ENCODE measurements around the gene SLA2. TPM values are rescaled to one million over a fixed set of nuclear protein-coding genes. Genes with fewer than 3 reads are reported as not detected.

SLA2 gene
- total and polyA plus RNA-seq, 2 of the 8 experiments (the other 6 are each of a cell fraction or from before 2014, with no cell fraction given), result 0.18 TPM; not detected in 1

- no peak overlapping the region for H2BK20ac ChIP-seq (ENCODE audit: low read length)
- H3K4me3 ChIP-seq (ENCODE audit: extremely low read depth in 1 of 4, insufficient read depth in 2 of 4, low read depth in 3 of 4, low read length in 4 of 4), result no peak overlapping the region
- no peak for TF ChIP-seq PHF8 (conservative IDR thresholded peaks at IDR 0.05; ENCODE audit: low read depth, low read length)
- no peak for TF ChIP-seq POLR2A (IDR thresholded peaks at IDR 0.05; ENCODE audit: control extremely low read depth in 1 of 2, low read depth in 2 of 2, low read length in 2 of 2)
- no peak for TF ChIP-seq ATF2 (IDR thresholded peaks at IDR 0.05; ENCODE audit: low read length)
- TF ChIP-seq SP1 (IDR thresholded peaks at IDR 0.05; ENCODE audit: low read depth, low read length), result no peak
- no peaks in the 10 kb centered on the region for H3K9me3 ChIP-seq (ENCODE audit: insufficient read depth in 2 of 2, low read depth in 1 of 2, low read length in 1 of 2)
- H3K79me2 ChIP-seq (ENCODE audit: control insufficient read depth in 1 of 2, insufficient read depth in 2 of 2, low read length in 2 of 2), result no peaks in the 10 kb centered on the region; a peak in 1 of 4 replicates
- peaks cover 0 to 12% (median 4%) of the 10 kb centered on the region in 4 experiments; a peak in 6 of 7 replicates for H3K4me1 ChIP-seq (replicated peaks in 1 of 4; ENCODE audit: control insufficient read depth in 3 of 4, insufficient read depth in 4 of 4, low read length in 3 of 4)
- DNase-seq (ENCODE audit: low read depth in 1 of 2, low spot score in 2 of 2) (no peak), FAIRE-seq (no peak)
- peaks cover 9 to 27% (median 19%) of the 10 kb centered on the region in 4 experiments; a peak in 5 of 8 replicates for H3K36me3 ChIP-seq (ENCODE audit: control insufficient read depth in 2 of 4, insufficient read depth in 4 of 4, low read length in 3 of 4)
- peaks cover 3% of the 10 kb centered on the region for H3K79me1 ChIP-seq (ENCODE audit: low read depth, low read length)
- H4K20me1 ChIP-seq (replicated peaks in 1 of 2; ENCODE audit: control insufficient read depth in 1 of 2, insufficient read depth in 2 of 2, low read length in 2 of 2), result peaks cover 0 to 2% of the 10 kb centered on the region in 2 experiments
- no peak overlapping the region for H2BK120ac ChIP-seq (replicated peaks; ENCODE audit: low read depth, low read length)
- no peak overlapping the region for H4K91ac ChIP-seq (replicated peaks; ENCODE audit: insufficient read length, low read length)
- no peaks in the 10 kb centered on the region for H3K27me3 ChIP-seq (replicated peaks in 1 of 4; ENCODE audit: control insufficient read depth in 3 of 4, extremely low read depth in 1 of 4, insufficient read depth in 3 of 4, low read length in 3 of 4)
- H3K4me2 ChIP-seq (ENCODE audit: insufficient read depth in 1 of 2, low read depth in 2 of 2, low read length in 2 of 2), result no peak overlapping the region
- H2AK5ac ChIP-seq (ENCODE audit: low read depth, low read length), result no peak overlapping the region
- no peak overlapping the region for H3K56ac ChIP-seq (replicated peaks; ENCODE audit: insufficient read length, low read depth, low read length)
- no peak overlapping the region for H3K4ac ChIP-seq (replicated peaks; ENCODE audit: insufficient read length, low read depth, low read length)
- H2AFZ ChIP-seq (ENCODE audit: low read length), result no peak overlapping the region
- 96% methylated on average over 5 of the region's 5 CpGs; no CpG with 5 or more reads in 1 of the 2 experiments for WGBS, 2 experiments (ENCODE audit: extremely low coverage in 1 of 2, insufficient coverage in 1 of 2, insufficient read length in 1 of 2, insufficient replicate concordance in 2 of 2, low coverage in 1 of 2, low lambda C conversion rate in 2 of 2, missing lambda C conversion rate in 1 of 2)
- H2BK5ac ChIP-seq (ENCODE audit: low read depth, low read length), result no peak overlapping the region
- no peak overlapping the region for H2BK15ac ChIP-seq (ENCODE audit: low read length)
- H3K23me2 ChIP-seq (ENCODE audit: low read depth, low read length), result 0 out of 2 replicates have a peak, but pooled peaks cover 1% of the 10 kb centered on the region
- H4K5ac ChIP-seq (ENCODE audit: insufficient read length, low read depth, low read length), result no peak overlapping the region
- H3K18ac ChIP-seq (ENCODE audit: extremely low read depth, low read length), result no peak overlapping the region
- H3K23ac ChIP-seq (ENCODE audit: insufficient read length), result no peak overlapping the region
- H3K14ac ChIP-seq (ENCODE audit: insufficient read length), result no peak overlapping the region
- no peak overlapping the region for H3K27ac ChIP-seq (ENCODE audit: low read depth, low read length)
- no peak overlapping the region for H2BK12ac ChIP-seq (ENCODE audit: low read depth, low read length)
- no peak overlapping the region for H4K8ac ChIP-seq (ENCODE audit: extremely low read depth, insufficient read depth, low read length)
- H3K9ac ChIP-seq (replicated peaks in 1 of 4; ENCODE audit: extremely low read depth in 1 of 4, low read depth in 3 of 4, low read length in 3 of 4), result no peak overlapping the region
- ChIA-PET CTCF (ENCODE audit: partially characterized antibody) (interaction anchor here (1.3 to 14.2 kb wide), 7 partner anchors 9 to 136 kb away, joined by 4 to 202 read pairs (median 13); partner anchors contain the start of genes RAB5IF and TGIF2), POLR2A (ENCODE audit: partially characterized antibody) (interaction anchor here (1.0 to 26.6 kb wide), 3 partner anchors 6 to 20 kb away, joined by 4 to 388 read pairs (median 71); partner anchors contain the start of gene TGIF2)
Observed at GRCh38 chr20:36593347-36593929, 52.6 kb downstream of the SLA2 start.
